Activated CD4-positive, alpha-beta T cell treated with anti-CD3 and anti-CD28 coated beads, Interleukin-2, Interleukin-6, amounts not matched to agents 100 ng/mL and 50 ng/mL, durations not matched to agents 16 hours and 8 hours (primary cell): Measurements from ENCODE around the gene CUX1.
"Not testable (repeated sequence)": the region's sequence is repeated elsewhere in the genome, so short reads cannot be mapped to it uniquely, and the experiment has no call there.

Experiments
- DNase-seq: peaks from one replicate; pipeline ENCODE4 v3.0.0-alpha.2; 2020

CUX1 gene

DNA sequence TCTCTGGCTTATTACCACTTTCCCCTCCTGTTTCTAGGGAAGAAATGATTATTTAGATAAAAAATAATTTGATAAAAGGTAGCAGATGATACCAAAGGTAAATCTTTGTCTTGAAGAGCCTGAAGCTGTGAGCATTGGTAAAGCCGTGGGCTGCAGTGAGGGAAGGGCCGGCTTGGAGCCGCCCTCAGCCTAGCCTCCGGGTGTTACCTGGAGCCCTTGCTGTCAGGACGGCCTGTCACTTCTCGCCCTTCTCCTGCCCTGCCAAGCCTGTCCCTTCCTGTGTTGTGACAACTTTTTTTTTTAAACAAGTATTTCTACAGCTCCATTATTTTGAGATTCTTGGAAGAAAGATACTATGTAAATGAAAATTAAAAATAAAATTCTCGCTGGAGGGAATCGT lies 7.0 kb downstream of the CUX1 start:
- no peak for DNase-seq

DNA sequence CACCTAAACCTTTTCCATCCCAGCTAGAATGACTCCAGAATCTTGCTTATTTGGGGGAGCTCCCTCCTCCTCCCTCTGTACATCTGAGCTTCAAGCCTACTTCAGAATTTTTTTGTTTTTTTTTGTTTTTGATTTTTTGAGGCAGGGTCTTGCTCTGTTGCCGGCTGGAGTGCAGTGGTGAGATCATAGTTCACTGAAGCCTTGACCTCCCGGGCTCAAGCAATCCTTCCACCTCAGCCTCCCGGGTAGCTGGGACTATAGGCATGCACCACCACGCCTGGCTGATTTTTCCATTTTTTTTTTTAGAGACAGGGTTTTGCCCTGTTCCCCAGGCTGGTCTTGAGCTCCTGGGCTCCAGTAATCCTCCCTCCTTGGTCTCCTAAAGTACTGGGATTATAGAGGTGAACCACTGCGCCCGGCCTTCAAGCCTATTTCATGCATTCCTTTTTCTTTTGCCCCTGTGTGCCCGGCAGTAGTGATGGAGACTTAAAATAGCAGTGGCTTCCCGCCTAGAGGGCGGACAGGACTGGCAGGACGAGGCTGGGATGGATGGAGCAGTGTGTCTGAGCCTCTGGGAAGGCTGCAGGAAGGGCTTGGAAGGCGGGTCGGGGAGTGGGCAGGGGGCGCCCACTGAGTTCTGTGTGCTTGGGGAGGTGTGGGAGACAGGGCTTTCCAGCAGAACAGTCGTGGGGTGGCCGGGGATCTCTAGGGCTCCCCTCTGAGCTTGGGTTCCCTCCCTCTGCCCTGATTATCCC lies 8.8 kb downstream of the CUX1 start:
- no peak for DNase-seq

DNA sequence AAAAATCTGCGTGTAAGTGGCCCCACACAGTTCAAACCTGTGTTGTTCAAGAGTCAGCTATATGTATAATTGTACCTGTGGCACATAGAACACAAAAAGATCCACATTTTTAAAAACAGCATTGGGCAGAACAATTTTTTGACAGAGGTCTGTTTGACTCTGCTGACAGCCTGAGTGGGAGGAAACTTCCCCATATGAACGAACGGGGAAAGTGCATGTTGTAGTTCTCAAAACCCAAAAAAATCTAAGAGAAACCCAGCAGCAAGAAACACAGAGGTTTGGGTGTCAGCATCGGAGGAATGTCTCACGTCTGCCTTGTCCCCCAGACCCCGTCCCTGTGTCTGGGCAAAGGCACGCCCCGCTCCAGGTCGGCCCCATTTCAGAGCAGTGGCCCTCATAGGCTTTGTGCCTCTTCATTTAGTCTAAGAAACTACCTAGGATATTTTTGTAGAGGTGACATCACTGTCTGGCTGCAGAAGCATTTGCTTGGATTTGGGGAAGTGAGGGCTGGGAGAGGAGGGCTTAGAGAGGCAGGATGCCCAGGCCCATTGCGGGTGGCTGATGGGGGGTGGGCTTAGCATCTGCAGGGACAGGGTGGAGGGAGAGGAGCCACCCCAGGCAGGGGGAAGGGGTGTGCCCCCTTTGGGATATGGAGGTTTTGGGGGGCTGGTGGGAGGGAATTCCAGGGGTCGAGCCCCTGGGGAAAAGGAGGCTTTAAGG lies 11.0 kb downstream of the CUX1 start:
- DNase-seq: no peak

DNA sequence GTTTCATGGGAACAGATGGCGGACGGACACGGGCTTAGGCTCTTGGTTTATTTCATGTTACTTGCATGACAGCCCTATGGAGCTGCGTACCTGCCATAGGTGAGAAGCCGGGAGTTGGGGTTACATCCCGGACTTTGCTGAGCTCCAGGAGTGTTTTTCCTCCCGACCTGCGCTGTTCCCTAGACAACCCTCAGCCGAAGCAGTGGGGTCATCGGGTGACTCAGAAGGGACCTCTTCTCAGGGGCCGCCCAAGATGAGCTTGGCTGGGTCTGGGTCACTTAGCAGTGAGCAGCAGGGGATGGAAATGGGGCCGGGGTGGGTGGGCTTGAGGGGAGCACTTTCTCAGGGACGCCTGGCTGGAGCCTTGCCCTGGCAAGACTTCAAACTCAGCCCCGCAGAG lies 11.9 kb downstream of the CUX1 start:
- no peak for DNase-seq

DNA sequence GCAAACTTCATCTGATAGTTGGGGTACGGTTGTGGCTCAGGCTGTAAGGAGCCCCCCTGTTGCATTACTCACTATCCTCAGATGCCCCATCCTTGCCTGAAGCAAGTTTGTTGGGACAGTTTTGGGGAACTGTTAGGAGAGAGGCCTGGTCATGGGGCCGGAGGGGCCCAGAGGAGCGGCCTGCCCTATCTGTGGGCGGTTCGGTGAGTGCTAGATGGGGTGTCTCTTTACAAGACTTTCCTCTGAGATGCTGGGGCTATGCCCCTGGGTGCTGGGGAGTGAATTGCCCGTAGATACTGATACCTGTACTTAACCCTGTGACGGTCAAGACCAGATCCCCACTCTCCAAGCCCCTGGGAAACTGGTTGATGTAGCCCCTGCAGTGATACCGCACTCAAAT lies 12.4 kb downstream of the CUX1 start:
- DNase-seq: no peak

DNA sequence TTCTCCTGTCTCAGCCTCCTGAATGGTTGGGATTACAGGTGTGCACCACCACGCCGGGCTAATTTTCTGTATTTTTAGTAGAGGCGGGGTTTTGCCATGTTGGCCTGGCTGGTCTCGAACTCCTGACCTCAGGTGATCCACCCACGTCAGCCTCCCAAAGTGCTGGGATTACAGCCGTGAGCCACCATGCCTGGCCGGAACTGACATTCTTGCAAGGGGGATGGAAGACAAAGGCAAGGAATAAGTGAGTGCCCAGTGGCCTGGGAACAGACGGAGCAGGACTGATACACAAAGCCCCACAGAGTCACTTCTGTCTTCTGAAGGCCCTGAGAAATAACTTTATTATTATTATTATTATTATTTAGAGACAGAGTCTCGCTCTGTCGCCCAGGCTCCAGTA lies 14.0 kb downstream of the CUX1 start:
- DNase-seq: not testable (repeated sequence)

DNA sequence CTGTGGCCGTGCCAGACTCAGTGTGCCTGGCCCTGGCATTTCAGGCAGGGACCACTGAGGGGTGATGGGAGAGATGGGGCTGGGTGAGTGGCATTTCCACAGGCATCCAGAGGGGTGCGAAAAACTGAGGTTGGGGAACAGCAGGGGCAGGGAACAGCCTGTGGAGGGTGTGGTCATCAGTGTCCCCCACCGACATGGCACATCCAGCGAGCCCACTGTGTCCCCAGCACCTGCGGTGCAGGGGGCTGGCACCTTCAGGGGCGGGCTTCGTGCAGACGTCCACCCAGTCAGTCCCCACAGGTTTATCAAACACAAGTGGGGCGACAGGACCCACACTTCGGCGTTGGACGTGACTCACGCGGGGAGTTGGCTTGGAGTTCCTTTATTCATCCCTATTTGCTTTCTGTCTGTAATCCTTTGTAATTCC lies 14.8 kb downstream of the CUX1 start:
- no peak for DNase-seq

DNA sequence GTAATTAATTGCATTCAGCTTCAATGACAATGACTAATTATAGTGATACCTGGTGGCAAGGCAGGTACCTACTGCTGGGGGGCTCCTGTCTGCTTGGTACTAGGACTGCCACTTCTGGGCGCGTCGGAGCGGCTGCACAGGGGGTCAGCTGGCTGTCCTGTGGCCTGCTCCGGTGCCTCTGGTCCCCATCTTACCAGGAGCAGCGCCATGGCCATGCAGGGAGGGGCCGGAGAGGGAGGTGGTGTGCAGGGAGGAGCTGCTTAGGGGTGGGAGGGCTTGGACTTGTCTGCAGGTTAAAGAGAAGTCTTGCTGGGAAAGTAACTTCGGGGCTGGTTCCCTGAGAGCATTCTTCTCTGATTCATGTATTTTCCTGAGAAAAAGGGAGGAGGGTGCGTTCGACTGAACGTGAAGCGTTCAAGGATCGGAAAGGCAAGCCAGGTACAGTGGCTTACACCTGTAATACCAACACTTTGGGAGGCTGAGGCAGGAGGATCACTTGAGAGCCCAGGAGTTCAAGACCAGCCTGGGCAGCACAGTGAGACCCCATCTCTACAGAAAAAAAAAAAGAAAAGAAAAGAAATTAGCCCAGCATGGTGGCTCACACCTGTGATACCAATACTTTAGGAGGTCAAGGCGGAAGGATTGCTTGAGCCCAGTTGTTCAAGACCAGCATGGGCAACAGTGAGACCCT lies 15.4 kb downstream of the CUX1 start:
- no peak for DNase-seq

DNA sequence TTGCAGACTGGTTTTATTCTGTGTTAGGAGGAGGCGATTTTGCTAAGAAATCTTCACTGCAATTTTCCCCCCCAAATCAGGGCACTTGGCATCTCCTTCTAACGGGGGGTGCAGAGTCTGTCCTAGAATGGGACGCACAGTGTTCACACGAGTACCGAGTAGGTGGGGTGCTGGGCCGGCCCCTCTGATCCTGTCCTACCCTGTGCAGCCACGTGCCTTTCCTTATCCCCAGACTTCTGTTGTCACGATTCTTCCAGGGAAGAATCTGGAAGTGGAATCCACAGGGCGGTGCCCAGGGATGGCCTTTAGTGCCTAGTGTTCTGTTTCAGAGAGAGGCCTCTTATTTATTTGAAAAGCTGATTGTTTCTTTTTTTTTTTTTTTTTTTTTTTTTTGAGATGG lies 16.4 kb downstream of the CUX1 start:
- no peak for DNase-seq

DNA sequence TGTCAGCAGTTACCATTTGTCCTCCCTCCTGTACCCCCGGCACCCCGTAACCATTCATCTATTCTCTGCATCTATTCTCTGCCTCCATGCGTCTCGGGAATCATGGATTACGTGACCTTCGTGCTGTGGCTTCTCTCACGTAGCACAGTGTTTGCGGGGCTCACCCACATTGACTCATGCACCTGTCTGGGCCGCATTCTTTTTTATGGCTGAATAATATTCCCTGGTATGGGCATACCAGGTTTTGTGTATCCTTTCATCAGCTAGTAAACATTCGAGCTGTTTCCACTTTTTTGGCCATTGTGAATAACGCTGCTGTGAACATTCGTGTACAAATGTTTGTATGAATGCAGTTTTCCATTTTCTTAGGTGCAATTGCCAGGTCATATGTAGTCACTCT lies 17.7 kb downstream of the CUX1 start:
- DNase-seq: no peak

DNA sequence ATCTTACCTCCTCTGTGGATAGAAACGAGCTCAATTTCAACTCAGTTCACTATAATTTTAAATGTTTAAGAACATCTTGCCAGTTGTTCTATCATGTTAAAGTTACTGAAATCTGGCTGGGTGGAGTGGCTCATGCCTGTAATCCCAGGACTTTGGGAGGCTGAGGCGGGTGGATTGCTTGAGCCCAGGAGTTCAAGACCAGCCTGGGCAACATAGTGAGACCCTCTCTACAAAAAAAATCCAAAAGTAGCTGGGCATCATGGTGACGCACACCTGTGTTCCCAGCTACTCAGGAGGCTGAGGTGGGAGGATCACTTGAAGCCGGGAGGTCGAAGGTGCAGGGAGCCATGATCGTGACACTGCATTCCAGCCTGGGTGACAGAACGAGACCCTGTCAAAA lies 20.0 kb downstream of the CUX1 start:
- DNase-seq: not testable (repeated sequence)

DNA sequence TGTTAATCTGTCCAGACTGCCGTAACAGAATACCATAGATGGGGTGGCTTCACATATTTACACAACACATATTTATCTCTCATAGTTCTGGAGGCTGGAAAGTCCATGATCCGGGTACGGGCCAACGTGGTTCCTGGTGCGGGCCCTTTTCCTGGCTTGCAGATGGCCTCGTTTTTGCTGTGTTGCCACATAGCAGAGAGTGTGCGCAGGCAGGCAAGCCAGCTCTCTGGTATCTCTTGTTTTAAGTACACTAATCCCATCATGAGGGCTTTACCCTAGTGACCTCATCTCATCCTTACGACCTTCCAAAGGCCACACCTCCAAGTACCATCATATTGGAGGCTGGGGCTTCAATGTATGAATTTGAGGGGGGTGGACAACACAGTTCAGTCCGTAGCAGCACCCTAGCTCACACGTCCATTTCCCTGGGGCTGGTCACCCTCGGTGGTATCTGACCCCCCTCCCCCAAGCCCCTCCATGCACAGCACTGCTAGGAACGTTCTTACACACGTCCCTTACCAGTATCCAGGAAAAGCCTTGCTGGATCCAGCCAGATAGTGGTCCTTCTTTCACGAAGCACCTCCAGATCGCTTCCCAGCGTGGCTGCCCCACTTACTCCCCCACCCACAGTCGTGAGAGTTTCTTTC lies 21.5 kb downstream of the CUX1 start:
- DNase-seq: no peak

DNA sequence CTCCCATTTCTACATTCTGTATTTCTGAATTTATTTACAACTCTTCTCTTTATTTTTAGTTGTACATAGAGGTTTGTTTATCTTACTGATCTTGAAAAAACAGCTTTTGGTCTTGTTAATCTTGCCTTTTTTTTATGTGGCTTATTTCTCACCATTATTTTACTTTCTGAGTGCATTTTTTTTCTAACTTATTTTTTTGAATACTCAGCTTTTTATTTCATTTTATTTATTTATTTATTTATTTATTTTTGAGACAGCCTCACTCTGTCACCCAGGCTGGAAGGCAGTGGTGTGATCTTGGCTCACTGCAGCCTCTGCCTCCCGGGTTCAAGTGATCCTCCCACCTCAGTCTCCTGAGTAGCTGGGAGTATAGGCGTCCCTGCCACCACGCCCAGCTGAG lies 23.9 kb downstream of the CUX1 start:
- no peak for DNase-seq

DNA sequence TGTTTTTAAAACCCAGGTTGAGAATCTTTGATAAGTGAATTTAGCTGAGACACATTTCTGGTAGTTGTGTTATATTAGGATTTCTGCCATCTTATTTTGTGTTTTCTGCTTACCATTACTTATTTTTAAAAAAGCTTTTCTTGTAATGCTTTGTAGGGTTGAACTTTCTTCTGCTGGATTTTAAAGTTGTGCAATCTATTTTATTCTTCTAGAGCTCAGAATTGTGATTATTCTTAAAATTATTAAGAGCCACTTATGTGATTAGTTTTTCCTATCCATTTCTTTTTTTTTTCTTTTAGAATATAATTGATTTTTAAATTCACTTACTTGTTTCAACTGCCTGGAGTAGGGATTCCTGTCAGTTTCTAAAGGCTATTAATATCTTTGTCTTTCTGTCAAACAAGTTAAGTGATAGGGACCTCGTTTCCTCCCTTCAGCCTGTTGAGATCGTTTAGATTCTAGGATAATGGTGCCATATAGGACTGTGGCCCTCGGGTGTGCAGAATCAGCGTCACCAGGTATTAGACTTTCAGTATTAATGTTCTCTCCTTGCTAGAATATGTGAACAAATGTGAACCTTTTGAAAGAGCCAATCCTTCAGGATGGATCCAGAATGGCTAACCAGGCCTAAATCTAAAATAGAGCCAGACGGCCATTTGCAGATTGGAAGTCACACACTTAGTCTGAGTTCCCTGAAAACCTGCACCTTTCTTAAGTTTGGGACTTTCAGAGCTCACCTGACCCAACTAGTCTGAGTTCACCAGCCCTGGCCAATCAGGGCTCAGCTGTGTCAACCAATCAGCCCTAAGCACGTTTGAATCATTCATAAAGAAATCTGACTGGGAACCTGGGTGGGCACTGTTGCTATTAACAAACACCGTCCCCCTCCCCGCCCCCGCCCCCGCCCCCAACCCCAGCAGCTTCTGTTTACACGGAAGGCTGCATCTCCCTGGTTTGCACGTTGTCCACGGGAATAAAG lies 26.2 kb downstream of the CUX1 start:
- no peak for DNase-seq

DNA sequence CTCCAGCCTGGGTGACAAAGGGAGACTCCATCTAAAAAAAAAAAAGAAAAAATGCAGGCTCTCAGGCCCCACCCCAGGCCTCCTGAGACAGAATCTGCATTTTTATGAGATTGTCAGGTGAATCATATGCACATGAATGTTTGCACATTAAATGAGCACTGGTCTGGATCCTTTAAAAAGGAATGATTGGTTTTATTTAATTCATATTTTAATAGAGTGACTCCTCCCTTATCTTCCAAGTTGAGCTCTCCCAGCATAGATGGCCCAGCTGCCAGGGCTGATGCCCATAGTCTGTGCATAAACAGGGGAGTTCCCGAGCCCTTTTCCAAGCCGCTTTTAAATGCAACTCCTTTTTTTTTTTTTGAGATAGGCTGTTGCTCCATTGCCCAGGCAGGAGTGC lies 28.5 kb downstream of the CUX1 start:
- no peak for DNase-seq

DNA sequence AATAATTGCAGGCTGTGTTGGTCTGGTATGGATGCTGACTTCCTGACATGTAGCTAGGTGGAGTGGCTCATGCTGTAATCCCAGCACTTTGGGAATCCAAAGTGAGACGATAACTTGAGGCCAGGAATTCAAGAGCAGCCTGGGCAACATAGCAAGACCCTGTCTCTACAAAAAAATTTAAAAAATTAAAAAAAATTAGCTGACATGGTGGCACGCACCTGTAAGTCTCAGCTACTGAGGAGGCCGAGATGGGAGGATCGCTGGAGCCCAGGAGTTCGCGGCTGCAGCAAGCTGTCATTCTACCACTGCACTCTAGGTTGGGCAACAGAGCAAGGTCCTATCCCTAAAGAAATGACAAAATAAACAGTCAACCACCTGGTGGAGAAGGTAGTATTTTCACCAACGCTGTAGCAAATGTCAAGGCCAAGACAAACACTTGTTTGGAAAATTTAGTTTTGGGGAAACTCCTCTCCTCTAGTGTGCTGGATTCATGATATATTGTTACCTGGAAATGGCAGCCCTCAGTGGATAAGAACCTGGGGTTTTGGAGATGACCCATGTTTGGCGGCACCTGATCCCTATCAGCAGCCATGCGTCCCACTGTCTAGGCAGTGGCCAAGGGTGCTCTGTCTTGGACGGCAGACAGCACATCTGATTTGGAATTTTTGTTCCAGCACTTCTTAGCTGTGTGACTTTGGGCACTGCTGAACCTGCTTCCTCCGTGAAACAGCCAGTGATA lies 29.5 kb downstream of the CUX1 start:
- DNase-seq: no peak

DNA sequence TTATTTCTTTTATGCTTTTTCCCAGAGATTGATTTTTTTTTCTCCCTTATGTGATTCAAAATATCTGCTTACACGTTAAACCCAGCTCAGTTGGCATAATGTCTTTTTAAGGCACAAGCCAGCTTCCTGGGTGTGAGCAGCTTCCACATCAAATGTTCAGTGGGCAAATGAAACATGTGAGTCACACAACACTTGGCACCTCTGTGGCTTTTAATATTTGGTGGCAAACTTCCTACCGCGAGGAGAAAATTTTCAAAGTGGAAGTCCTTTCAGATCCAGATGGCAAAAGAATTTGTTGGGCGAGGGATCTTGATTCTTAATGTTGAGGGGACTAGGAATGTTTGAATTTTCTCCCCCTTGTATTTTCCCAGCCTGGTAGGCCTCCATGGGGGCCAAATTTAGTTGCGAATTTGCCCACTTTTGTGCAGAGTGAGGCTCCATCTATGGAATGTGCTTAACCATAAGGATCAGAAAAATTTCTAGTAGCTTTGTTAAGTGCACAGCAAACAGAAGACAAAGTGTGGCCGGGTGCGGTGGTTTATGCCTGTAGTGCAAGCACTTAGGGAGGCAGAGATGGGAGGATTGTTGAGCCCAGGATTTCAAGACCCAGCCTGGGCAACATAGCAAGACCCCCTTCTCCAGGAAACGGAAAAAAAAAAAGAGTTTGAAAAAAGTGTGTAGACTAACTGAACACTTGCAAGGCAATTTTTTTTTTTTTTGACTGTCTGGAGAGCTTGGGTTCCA lies 31.0 kb downstream of the CUX1 start:
- no peak for DNase-seq

DNA sequence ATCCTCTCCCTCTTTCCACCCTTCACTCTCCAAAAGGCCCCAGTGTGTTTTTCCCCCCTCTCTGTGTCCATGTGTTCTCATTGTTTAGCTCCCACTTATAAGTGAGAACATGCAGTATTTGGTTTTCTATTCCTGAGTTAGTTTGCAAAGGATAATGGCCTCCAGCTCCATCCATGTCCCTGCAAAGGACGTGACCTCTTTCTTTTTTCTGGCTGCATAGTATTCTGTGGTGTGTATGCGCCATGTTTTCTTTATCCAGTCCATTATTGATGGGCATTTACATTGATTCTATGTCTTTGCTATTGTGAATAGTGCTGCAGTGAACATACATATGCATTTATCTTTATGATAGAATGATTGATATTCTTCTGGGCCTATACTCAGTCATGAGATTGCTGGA lies 31.9 kb downstream of the CUX1 start:
- not testable (repeated sequence) for DNase-seq

DNA sequence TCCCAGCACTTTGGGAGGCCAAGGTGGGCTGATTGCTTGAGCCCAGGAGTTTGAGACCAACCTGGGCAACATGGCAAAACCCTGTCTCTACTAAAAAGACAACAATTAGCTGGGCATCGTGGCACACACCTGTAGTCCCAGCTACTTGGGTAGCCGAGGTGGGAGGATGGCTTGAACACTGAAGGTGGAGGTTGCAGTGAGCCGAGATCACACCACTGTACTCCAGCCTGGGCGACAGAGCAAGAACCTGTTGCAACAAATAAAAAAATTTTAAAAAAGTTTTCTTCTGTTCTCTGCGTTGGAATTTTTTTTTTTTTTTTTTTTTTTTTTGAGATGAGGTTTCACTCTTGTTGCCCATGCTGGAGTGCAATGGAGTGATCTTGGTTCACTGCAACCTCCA lies 34.9 kb downstream of the CUX1 start:
- not testable (repeated sequence) for DNase-seq

DNA sequence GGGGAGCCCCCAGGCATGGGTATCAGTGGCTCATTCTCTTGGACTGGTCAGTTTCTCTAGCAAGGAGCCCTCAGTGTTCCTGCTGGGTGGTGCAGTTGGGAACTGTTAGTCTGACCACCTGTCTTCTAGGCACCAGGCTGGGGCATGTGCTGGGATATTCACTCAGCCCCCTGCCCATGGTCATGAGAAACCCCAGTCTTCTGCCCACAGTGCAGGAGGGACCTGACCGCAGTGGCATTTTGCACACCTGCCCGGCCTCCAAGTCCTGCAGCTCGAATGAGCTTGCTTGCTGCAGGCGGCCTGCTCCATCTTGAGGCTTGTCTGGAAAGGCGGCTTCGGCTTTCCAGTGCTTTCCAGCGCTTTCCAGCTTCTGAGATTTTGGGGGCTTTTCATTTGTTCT lies 36.3 kb downstream of the CUX1 start:
- no peak for DNase-seq
